SK-N-SH treated with all-trans-retinoic acid at 6 μM for 48 hours (cell line): ENCODE results near the gene SERPINE1.

Experiments used
- ATAC-seq: fragments of 200-7000 bp; cut with Tn5 transposase; 3 replicates; pipeline ENCODE4 v1.9.1; 2020; ENCODE audit warnings: mild to moderate bottlenecking, moderate library complexity
- ARNTL ChIP-seq: fragments of 450-650 bp; formaldehyde crosslinking; IDR thresholded peaks from 2 replicates; pipeline ENCODE4 v1.5.0; 2020; ENCODE audit warnings: low read depth, mild to moderate bottlenecking, moderate library complexity, borderline replicate concordance
- CSDC2 ChIP-seq: fragments of 250-450 bp; sonication (Bioruptor Pico); IDR thresholded peaks from 2 replicates; pipeline ENCODE4 v1.5.0; 2020; ENCODE audit warnings: mild to moderate bottlenecking, moderate library complexity
- ESRRG ChIP-seq: fragments of 250-450 bp; sonication (Bioruptor Pico); IDR thresholded peaks from 2 replicates; pipeline ENCODE4 v1.6.1; 2021; ENCODE audit warnings: mild to moderate bottlenecking
- GLIS3 ChIP-seq: fragments of 250-450 bp; sonication (Bioruptor Pico); IDR thresholded peaks from 2 replicates; pipeline ENCODE4 v1.5.0; 2020; ENCODE audit warnings: mild to moderate bottlenecking, moderate library complexity
- ISL1 ChIP-seq: fragments of 250-450 bp; sonication (Bioruptor Pico); IDR thresholded peaks from 2 replicates; pipeline ENCODE4 v2.1.2; 2022; ENCODE audit warnings: mild to moderate bottlenecking, moderate library complexity
- OSR1 ChIP-seq: fragments of 250-450 bp; sonication (Bioruptor Pico); IDR thresholded peaks from 2 replicates; pipeline ENCODE4 v1.8.0; 2022; ENCODE audit warnings: moderate library complexity, mild to moderate bottlenecking, inconsistent platforms
- PATZ1 ChIP-seq: fragments of 250-450 bp; sonication (Bioruptor Pico); IDR thresholded peaks from 2 replicates; pipeline ENCODE4 v1.8.0; 2020; ENCODE audit warnings: mild to moderate bottlenecking, moderate library complexity, borderline replicate concordance
- POU6F1 ChIP-seq: fragments of 250-450 bp; sonication (Bioruptor Pico); IDR thresholded peaks from 2 replicates; pipeline ENCODE4 v1.8.0; 2021; ENCODE audit warnings: low read depth, mild to moderate bottlenecking, moderate library complexity, borderline replicate concordance
- PPARA ChIP-seq: fragments of 250-450 bp; sonication (Bioruptor Pico); IDR thresholded peaks from 2 replicates; pipeline ENCODE4 v1.5.0; 2020; ENCODE audit warnings: mild to moderate bottlenecking, borderline replicate concordance
- TCF4 ChIP-seq: fragments of 250-450 bp; sonication (Bioruptor Pico); IDR thresholded peaks from 2 replicates; pipeline ENCODE4 v1.8.0; 2021; ENCODE audit warnings: mild to moderate bottlenecking, moderate library complexity, borderline replicate concordance
- TSHZ2 ChIP-seq: fragments of 250-450 bp; sonication (Bioruptor Pico); IDR thresholded peaks from 2 replicates; pipeline ENCODE4 v1.5.0; 2020; ENCODE audit warnings: mild to moderate bottlenecking, moderate library complexity
- ZC3H10 ChIP-seq: fragments of 250-450 bp; sonication (Bioruptor Pico); IDR thresholded peaks from 2 replicates; pipeline ENCODE4 v1.5.1; 2021; ENCODE audit warnings: mild to moderate bottlenecking, moderate library complexity
- ZFP3 ChIP-seq: fragments of 250-450 bp; sonication (Bioruptor Pico); IDR thresholded peaks from 2 replicates; pipeline ENCODE4 v1.5.0; 2020; ENCODE audit warnings: mild to moderate bottlenecking, moderate library complexity
- ZFP30 ChIP-seq: fragments of 450-650 bp; formaldehyde crosslinking; IDR thresholded peaks from 2 replicates; pipeline ENCODE4 v1.5.0; 2022; ENCODE audit warnings: mild to moderate bottlenecking, moderate library complexity
- ZNF8 ChIP-seq: fragments of 450-650 bp; formaldehyde crosslinking; IDR thresholded peaks from 2 replicates; pipeline ENCODE4 v1.5.0; 2020; ENCODE audit warnings: mild to moderate bottlenecking, moderate library complexity
- TF ChIP-seq, protein P1 (sequence below): fragments of 250-450 bp; sonication (Bioruptor Pico); IDR thresholded peaks from 2 replicates; pipeline ENCODE4 v1.5.1; 2021; ENCODE audit warnings: mild to moderate bottlenecking, moderate library complexity
- TF ChIP-seq, protein P2 (sequence below): fragments of 250-450 bp; sonication (Bioruptor Pico); IDR thresholded peaks from 2 replicates; pipeline ENCODE4 v1.5.1; 2020; ENCODE audit warnings: low read depth, mild to moderate bottlenecking, moderate library complexity

SERPINE1 gene

GRCh38 chr7:101167645-101168411 lies 40.9 kb downstream of the SERPINE1 start:
- ATAC-seq = no peak
- TF ChIP-seq TCF4 (CRISPR knock-in tag) (peak; percentile 7; the same call in 1 of the 2 replicates), CSDC2 (CRISPR knock-in tag) (no peak), PPARA (CRISPR knock-in tag) (no peak), ZNF8 (no peak), POU6F1 (CRISPR knock-in tag) (no peak), GLIS3 (CRISPR knock-in tag) (0 out of 2 replicates have a peak, but pooled peaks have one; percentile 42), ARNTL (no peak)
- TF ChIP-seq, protein P1, sequence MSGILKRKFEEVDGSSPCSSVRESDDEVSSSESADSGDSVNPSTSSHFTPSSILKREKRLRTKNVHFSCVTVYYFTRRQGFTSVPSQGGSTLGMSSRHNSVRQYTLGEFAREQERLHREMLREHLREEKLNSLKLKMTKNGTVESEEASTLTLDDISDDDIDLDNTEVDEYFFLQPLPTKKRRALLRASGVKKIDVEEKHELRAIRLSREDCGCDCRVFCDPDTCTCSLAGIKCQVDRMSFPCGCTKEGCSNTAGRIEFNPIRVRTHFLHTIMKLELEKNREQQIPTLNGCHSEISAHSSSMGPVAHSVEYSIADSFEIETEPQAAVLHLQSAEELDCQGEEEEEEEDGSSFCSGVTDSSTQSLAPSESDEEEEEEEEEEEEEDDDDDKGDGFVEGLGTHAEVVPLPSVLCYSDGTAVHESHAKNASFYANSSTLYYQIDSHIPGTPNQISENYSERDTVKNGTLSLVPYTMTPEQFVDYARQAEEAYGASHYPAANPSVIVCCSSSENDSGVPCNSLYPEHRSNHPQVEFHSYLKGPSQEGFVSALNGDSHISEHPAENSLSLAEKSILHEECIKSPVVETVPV (CRISPR knock-in tag) = no peak

GRCh38 chr7:101168412-101169049 lies 41.6 kb downstream of the SERPINE1 start:
- ATAC-seq = no peak; the same call in 2 of the 3 replicates
- 0 out of 2 replicates have a peak, but pooled peaks have one; percentile 59 for TF ChIP-seq PATZ1 (CRISPR knock-in tag)
- TF ChIP-seq, protein P1 (CRISPR knock-in tag) = no peak

DNA sequence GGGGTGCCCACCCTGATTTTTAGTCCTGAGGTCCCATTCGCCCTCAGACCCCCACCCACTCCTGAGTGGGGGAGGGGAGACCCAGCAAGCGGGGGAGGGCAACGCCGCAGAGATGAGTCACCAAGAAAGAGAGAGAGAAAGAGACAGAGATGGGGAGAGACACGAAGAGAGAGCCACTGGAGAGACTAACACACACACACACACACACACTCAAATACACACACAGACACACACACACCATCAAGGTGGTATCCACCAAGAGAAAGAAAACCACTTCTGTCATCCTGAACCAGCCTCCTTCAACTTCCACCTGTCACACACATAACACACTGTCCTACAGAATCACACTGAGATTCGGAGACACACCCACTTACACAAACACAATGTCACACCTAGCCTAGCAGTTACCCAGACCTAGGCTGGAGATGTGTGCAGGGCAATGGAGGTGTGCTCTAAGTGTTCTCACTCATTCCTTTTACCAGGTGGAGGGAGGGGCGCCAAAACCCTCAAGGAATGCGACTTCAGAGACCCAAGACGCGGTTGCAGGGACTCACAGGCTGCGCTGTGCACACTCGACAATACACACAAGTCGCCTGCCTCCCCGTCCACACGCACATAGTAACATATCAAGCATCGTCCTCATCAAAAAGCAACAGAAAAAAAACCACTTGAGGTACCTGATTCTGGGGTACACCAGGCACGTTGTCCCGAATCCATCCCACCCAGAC lies 42.4 kb downstream of the SERPINE1 start:
- peak; percentile 2 for ATAC-seq
- no peak for TF ChIP-seq ISL1 (CRISPR knock-in tag)
- TF ChIP-seq OSR1 (CRISPR knock-in tag) = no peak
- no peak for TF ChIP-seq ZC3H10 (CRISPR knock-in tag)
- TF ChIP-seq ESRRG (CRISPR knock-in tag) = no peak
- TF ChIP-seq ZFP30 (CRISPR knock-in tag) = no peak
- no peak for TF ChIP-seq CSDC2 (CRISPR knock-in tag)
- TF ChIP-seq ZNF8 = no peak
- TF ChIP-seq TCF4 (CRISPR knock-in tag) = no peak
- TF ChIP-seq ZFP3 = no peak
- no peak for TF ChIP-seq TSHZ2 (CRISPR knock-in tag)
- TF ChIP-seq PATZ1 (CRISPR knock-in tag) = no peak
- TF ChIP-seq, protein P2, sequence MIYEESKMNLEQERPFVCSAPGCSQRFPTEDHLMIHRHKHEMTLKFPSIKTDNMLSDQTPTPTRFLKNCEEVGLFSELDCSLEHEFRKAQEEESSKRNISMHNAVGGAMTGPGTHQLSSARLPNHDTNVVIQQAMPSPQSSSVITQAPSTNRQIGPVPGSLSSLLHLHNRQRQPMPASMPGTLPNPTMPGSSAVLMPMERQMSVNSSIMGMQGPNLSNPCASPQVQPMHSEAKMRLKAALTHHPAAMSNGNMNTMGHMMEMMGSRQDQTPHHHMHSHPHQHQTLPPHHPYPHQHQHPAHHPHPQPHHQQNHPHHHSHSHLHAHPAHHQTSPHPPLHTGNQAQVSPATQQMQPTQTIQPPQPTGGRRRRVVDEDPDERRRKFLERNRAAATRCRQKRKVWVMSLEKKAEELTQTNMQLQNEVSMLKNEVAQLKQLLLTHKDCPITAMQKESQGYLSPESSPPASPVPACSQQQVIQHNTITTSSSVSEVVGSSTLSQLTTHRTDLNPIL (CRISPR knock-in tag) = no peak
- TF ChIP-seq POU6F1 (CRISPR knock-in tag) = no peak
- TF ChIP-seq ARNTL = no peak
